Calu3 (cell line): ENCODE measurements around the gene UBAC1. TPM values are rescaled to one million over a fixed set of nuclear protein-coding genes. Genes with fewer than 3 reads are reported as not detected.
"Not testable (repeated sequence)": the region's sequence is repeated elsewhere in the genome, so short reads cannot be mapped to it uniquely, and the experiment has no call there.

ENCODE experiments used
- BruUV-seq: library from RNA; stranded (reverse); fragments of 400-500 nt; replicated peaks from 2 replicates; lab custom pipeline; 2021; lab: Mats Ljungman, UMichigan
- CTCF ChIA-PET: fragments of 300-600 bp; sonication (Branson Sonifier 250); formaldehyde crosslinking; loops from one replicate; lab custom pipeline; 2022; ENCODE audit warnings: antibody characterized with exemption; lab: Charles Lee
- DNase-seq: peaks from one replicate; pipeline ENCODE4 v3.0.0; 2022
- H3K27ac Mint-ChIP-seq: one replicate; pipeline ENCODE4 v1.8.0; 2022; ENCODE audit warnings: mixed read lengths; ENCODE audit not compliant: unreplicated experiment
- H3K27me3 Mint-ChIP-seq: one replicate; pipeline ENCODE4 v1.8.0; 2022; ENCODE audit warnings: mixed read lengths; ENCODE audit not compliant: unreplicated experiment
- H3K36me3 Mint-ChIP-seq: one replicate; pipeline ENCODE4 v1.8.0; 2022; ENCODE audit warnings: mild to moderate bottlenecking, moderate library complexity, mixed read lengths; ENCODE audit not compliant: insufficient read depth, unreplicated experiment
- H3K4me1 Mint-ChIP-seq: one replicate; pipeline ENCODE4 v1.8.0; 2022; ENCODE audit warnings: mild to moderate bottlenecking, low read depth, mixed read lengths; ENCODE audit not compliant: unreplicated experiment
- H3K4me3 Mint-ChIP-seq: one replicate; pipeline ENCODE4 v1.8.0; 2022; ENCODE audit warnings: mild to moderate bottlenecking, low read depth, moderate library complexity, mixed read lengths; ENCODE audit not compliant: unreplicated experiment
- H3K9me3 Mint-ChIP-seq: one replicate; pipeline ENCODE4 v1.8.0; 2022; ENCODE audit warnings: low read depth, mixed read lengths; ENCODE audit not compliant: unreplicated experiment
- intact Hi-C: fragments of 100-400 bp; cut with micrococcal nuclease; formaldehyde crosslinking; loops from one replicate; pipeline ENCODE4 v1.10.0; 2022; ENCODE audit not compliant: unreplicated experiment
- total RNA-seq: library from RNA; stranded (reverse); gene quantifications from 2 replicates; pipeline ENCODE4 v1.2.3, GENCODE V29; 2022
- TF ChIP-seq, protein P1 (sequence below): fragments of 200-600 bp; IDR thresholded peaks from one replicate; pipeline ENCODE4 v1.8.0; 2022; ENCODE audit warnings: antibody characterized with exemption; ENCODE audit not compliant: unreplicated experiment

Gene UBAC1
- total RNA-seq, 1 experiment from 2014 or later, result 19.5 TPM

DNA sequence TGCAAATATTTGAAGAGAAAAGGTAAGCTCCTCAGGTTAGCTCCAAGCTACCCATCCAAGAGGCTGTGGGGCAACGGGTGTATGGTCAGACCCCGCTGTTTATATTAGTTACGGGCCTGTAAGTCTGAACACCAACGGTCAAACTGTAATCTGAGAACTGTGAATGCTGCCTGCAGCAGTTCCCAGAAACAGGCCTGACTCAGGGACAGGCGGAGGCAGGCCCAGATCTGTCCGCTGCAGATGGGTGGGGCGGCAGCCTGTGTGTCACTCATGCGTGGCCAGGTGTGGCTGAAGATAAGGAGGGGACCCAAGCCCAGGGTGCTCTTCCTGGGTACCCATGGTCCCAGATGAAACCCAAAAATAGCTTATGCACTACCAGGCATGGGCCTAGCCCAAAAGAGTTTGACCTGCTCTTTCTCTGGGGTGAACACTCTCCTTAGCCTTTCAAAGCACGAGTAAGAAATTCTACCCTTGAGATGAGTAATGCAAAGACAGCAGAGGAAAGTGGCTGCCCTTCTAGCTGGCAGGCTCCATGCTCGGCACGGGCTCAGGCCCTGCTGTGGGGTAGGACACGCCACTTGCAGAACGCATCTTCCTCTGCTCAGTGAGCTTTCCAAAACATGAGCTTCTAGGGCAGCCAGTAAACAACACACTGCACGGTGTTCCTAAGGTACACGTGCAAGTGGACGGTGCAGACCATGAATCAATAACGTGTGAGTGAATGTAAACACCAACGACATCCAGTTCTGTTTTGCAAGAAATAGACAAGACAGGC lies 9.1 kb downstream of the UBAC1 start:
- no TSS peak for BruUV-seq
- no peaks in the 10 kb centered on the region for H3K4me1 Mint-ChIP-seq
- H3K9me3 Mint-ChIP-seq, result no peaks in the 10 kb centered on the region
- no peak for DNase-seq
- intact Hi-C loops, result no loop called here
- H3K27ac Mint-ChIP-seq, result no peak overlapping the region
- CTCF ChIA-PET, result interaction anchor here (0.7 kb wide), 1 partner anchor 1600 kb away, joined by 3 read pairs; the partner anchor contains the start of gene MRPL41
- TF ChIP-seq, protein P1, sequence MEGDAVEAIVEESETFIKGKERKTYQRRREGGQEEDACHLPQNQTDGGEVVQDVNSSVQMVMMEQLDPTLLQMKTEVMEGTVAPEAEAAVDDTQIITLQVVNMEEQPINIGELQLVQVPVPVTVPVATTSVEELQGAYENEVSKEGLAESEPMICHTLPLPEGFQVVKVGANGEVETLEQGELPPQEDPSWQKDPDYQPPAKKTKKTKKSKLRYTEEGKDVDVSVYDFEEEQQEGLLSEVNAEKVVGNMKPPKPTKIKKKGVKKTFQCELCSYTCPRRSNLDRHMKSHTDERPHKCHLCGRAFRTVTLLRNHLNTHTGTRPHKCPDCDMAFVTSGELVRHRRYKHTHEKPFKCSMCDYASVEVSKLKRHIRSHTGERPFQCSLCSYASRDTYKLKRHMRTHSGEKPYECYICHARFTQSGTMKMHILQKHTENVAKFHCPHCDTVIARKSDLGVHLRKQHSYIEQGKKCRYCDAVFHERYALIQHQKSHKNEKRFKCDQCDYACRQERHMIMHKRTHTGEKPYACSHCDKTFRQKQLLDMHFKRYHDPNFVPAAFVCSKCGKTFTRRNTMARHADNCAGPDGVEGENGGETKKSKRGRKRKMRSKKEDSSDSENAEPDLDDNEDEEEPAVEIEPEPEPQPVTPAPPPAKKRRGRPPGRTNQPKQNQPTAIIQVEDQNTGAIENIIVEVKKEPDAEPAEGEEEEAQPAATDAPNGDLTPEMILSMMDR, result no peak
- H3K36me3 Mint-ChIP-seq, result peaks cover 6% of the 10 kb centered on the region
- H3K4me3 Mint-ChIP-seq, result no peak overlapping the region
- no peaks in the 10 kb centered on the region for H3K27me3 Mint-ChIP-seq

DNA sequence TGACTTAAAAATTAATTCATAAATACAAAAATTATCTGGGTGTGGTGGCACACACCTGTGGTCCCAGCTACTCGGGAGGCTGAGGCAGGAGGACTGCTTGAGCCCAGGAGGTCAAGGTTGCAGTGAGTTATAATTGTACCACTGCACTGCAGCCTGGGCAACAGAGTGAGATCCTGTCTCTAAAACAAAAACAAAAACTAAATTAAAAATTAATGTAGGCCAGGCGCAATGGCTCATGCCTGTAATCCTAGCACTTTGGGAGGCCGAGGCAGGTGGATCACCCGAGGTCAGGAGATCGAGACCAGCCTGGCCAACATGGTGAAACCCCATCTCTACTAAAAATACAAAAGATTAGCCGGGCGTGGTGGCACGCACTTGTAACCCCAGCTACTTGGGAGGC lies 9.9 kb downstream of the UBAC1 start:
- DNase-seq, H3K4me1 Mint-ChIP-seq, CTCF ChIA-PET, H3K36me3 Mint-ChIP-seq, H3K27ac Mint-ChIP-seq, H3K9me3 Mint-ChIP-seq, H3K27me3 Mint-ChIP-seq, BruUV-seq, intact Hi-C loops, H3K4me3 Mint-ChIP-seq: not testable (repeated sequence)

DNA sequence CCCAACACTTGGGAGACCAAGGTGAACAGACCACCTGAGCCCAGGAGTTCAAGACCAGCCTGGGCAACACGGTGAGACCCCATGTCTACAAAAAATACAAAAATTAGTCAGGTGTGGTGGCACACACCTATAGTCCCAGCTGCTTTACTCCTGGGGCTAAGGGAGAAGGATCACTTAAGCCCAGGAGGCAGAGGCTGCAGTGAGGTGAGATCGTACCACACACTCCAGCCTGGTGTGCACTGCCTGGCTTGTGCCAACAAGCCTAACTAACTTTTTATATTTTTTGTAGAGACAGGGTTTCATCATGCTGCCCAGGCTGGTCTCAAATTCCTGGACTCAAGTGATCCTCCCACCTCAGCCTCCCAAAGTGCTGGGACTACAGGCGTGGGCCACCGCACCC lies 10.3 kb downstream of the UBAC1 start:
- DNase-seq, BruUV-seq, H3K4me1 Mint-ChIP-seq, H3K4me3 Mint-ChIP-seq, intact Hi-C loops, H3K9me3 Mint-ChIP-seq, CTCF ChIA-PET, H3K36me3 Mint-ChIP-seq, H3K27me3 Mint-ChIP-seq, H3K27ac Mint-ChIP-seq: not testable (repeated sequence)

DNA sequence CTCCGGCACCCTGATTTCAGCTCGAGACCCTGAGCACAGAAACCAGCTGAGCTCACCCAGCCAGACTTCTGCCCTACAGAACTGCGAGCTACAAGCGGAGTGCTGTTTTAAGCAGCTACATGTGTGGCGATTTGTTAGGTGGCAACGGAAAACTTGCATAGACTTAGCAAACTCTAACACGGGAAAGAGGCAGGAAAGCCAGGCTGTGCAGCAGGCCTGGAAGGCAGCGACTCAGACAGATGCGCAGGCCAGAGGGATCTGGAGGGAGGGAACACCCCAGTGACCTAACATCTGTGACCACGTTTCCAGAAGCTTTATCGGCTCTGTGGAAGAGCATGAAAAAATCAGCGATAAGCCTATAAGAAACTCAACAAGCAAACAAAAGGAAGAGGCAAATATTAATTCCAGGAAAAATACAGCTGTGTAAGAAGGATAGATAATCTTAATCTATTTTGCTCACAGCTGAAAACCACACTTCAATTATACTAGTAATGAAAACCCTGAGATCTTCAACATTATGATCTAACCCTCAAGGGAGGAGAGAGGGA lies 11.0 kb downstream of the UBAC1 start:
- TF ChIP-seq, protein P1, result no peak
- CTCF ChIA-PET, result no interaction called here
- Mint-ChIP-seq H3K9me3 (no peaks in the 10 kb centered on the region), H3K4me1 (no peaks in the 10 kb centered on the region), H3K4me3 (no peak overlapping the region), H3K27me3 (no peaks in the 10 kb centered on the region), H3K36me3 (peaks cover 10% of the 10 kb centered on the region), H3K27ac (no peak overlapping the region)
- intact Hi-C loops, result no loop called here
- no TSS peak for BruUV-seq
- no peak for DNase-seq

DNA sequence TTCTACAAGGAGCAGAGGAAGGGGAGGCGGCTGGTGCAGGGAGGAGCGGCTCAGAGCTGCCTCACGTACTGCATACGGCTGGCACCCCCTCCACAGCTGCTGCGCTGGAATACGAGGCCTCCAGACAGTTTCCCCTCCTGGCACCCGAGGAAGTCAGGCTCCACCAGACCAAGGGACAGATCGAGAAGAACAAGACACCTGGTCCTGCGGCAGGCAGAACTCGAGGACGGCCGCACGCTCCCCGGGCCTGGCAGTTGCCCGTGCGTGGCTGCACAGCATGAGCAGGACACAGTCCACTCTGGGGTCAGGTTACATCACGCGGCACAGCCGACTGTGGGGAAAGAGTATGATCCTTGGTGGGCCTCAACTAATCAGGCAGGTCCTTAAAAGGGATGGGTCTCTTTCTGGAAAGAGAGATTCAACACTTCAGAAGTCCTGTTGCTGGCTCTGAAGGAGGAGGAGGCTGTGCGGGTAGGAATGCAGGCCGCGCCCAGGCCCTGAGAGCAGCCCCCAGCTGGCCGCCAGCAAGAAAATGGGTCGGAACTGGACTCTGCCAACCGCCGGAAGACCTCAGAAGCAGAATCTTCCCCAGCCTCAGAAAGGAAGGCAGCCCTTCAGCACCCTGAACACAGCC lies 11.6 kb downstream of the UBAC1 start:
- H3K36me3 Mint-ChIP-seq, result peaks cover 6% of the 10 kb centered on the region
- H3K27me3 Mint-ChIP-seq, result no peaks in the 10 kb centered on the region
- TF ChIP-seq, protein P1, result no peak
- intact Hi-C loops, result no loop called here
- H3K27ac Mint-ChIP-seq, result no peak overlapping the region
- DNase-seq, result no peak
- no peaks in the 10 kb centered on the region for H3K4me1 Mint-ChIP-seq
- BruUV-seq, result no TSS peak
- no peak overlapping the region for H3K4me3 Mint-ChIP-seq
- H3K9me3 Mint-ChIP-seq, result no peaks in the 10 kb centered on the region
- CTCF ChIA-PET, result no interaction called here
